Astrocyte of the hippocampus (primary cell): Measurements from ENCODE around the gene IL15.
A peak's percentile ranks its signal among the peaks of the same experiment; 100 is the strongest.
"Not testable (repeated sequence)": the region's sequence is repeated elsewhere in the genome, so short reads cannot be mapped to it uniquely, and the experiment has no call there.

ENCODE experiments used
- DNase-seq: peaks from one replicate; pipeline ENCODE4 v3.0.0; 2011; ENCODE audit warnings: low read depth, low spot score

The IL15 gene

GRCh38 chr4:141702472-141703182, 66.2 kb downstream of the IL15 start:
- peak; percentile 10 for DNase-seq

DNA sequence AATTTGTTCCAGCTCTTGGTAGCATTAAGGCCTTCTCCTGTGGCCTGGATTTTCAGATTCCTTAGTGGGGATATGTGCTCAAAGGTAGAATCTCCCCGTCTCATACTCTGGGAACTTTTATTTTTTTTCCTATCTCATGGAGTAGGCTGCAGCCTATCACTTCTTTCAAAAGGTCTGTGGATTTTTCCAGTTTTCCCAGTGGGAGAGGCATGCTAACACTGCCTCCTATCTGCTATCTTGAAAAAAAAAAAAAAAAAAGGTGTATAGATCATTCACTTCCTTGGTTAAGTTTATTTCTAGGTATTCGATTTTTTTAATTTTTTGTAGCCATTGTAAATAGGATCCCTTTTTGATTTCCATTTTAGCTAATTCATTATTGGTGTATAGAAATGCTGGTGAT, 67.1 kb downstream of the IL15 start:
- no peak for DNase-seq

DNA sequence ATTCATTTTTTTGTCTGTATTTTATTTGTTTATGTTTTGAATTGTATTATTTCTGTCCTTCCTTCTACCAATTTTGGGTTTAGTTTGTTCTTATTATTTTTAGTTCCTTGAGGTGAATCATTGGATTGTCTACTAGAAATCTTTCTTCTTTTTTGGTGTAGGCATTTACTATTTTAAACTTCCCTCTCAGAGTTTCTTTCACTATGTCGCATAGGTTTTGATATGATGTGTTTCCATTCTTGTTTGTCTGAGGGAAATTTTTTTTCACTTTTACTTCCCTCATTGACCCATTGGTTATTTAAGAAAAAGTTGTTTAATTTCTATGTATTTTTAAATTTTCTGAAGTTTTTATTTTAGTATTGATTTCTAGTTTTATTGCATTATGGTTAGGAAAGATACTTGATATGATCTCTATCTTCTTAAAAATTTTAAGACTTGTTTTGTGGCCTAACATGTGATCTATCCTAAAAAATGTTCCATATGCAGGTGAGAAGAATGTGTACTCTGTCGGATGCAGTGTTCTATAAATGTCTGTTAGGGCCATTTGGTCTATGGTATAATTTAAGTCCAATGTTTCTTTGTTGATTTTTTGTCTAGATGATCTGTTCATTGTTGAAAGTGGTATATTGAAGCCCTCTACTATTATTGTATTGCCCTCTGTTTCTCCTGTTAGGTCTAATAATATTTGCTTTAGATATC, 68.8 kb downstream of the IL15 start:
- no peak for DNase-seq

DNA sequence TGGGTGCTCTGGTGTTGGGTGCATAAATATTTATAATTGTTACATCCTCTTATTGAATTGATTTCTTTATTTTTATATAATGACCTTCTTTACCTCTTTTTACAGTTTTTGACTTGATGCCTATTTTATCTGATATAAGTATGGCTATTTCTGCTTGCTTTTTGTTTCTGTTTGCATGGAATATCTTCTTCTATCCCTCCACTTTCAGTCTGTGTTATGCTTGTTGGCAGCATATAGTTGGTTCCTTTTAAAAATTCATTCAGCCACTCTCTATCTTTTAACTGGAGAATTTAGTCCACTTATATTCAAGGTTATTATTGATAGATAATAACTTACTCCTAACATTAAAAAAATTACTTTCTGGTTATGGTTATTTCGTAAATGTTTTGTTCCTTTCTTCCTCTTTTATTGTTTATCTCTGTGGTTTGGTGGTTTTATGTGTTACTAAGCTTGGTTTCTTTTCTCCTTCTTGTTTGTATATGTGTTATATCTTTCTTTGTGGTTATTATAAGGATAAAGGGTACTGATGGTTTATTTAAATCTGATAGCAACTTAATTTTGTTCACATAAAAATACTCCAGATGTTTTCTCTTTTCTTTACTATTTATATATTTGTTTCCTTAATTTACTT, 69.5 kb downstream of the IL15 start:
- no peak for DNase-seq

DNA sequence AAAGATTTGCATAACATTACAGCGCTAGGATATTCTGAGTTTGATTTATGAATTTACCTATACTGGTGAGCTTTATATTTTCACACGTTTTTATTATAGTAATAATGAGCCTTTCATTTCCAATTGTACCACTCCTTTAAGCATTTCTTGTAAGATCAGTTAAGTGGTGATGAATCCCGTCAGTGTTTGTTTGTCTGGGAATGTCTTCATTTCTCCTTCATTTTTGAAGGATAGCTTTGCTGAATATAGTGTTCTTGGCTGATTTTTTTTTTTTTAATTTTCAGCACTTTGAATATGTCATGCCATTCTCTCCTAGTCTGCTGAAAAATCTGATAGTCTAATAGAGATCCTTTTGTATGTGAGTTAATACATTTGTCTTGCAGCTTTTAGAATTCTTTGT, 70.1 kb downstream of the IL15 start:
- no peak for DNase-seq

- DNase-seq, result peak; percentile 44
These were observed 74.8 kb downstream of the IL15 start for GRCh38 chr4:141711211-141711610.

GRCh38 chr4:141713185-141713584, 76.8 kb downstream of the IL15 start:
- DNase-seq, result peak; percentile 33

DNA sequence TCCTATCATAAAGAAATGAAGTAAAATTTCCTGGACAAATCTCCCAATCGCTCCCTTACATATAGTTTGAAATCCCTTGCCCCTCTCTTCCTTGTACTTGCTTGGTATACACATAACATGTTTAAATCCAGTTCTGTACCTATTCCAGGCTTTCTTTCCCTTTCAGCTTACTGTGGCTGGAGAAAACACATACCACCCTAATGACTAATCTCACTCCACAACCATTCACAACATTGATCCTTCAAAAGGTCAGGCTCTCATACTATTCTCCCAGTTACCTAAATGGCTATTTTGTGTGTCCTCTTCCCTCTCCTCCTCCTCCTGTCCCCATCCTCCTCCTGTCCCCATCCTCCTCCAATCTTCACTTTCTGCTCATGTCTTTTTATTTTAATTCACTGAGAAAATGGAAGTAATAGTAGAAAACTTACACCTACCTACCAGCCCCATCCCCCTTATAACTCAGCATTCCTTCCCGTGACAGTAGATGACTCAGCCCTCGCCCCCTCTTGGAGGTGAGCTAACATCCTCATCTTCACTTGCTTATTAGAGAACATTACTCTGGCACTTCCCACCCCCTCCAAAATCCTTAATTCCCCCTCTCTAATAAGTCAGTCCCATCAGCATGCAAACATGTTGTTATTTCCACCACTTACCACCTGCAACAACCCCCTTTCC, 77.5 kb downstream of the IL15 start:
- DNase-seq, result peak; percentile 75

DNA sequence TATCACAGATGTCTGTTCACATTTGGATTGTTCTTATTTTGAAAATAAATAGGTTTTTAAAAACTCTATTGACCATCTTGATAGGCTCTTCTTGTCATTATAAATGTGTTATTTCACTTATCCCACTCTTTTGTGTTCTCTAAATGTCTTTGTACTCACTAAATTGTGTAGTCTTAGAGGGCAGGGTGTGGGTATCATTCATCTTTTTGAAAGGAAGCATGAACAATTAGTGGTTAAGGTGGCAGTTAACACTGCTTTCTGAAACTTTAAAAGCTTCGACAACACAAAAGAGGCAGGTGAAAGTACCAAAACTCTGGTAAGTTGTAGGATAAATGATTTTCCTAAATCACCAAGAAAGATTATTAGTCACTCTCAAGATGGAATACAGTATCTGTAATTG, 83.2 kb downstream of the IL15 start:
- no peak for DNase-seq

- DNase-seq, result no peak
These were observed 84.8 kb downstream of the IL15 start for GRCh38 chr4:141721174-141721573.

- no peak for DNase-seq
These were observed 88.3 kb downstream of the IL15 start for GRCh38 chr4:141724646-141725045.

DNA sequence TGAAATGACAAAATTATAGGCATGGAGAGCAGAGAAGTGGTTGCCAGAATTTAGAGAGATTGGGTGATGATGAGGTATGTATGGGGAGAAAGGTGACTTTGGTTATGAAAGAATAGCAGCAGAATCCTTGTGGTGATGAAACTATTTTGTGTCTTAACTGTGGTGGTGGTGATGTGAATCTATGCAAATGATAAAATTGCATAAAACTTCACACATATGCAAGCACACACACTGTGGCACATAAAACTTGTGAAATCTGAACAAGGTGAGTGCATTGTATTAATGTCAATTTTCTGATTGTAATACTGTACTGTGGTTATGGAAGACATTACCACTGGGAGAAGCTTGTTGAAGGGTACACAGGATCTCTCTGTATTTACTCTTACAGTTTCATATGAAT, 91.0 kb downstream of the IL15 start:
- no peak for DNase-seq

- DNase-seq, result peak; percentile 4
These were observed 94.4 kb downstream of the IL15 start for GRCh38 chr4:141730805-141731204.

- DNase-seq, result no peak
These were observed 95.1 kb downstream of the IL15 start for GRCh38 chr4:141731481-141731880.

DNA sequence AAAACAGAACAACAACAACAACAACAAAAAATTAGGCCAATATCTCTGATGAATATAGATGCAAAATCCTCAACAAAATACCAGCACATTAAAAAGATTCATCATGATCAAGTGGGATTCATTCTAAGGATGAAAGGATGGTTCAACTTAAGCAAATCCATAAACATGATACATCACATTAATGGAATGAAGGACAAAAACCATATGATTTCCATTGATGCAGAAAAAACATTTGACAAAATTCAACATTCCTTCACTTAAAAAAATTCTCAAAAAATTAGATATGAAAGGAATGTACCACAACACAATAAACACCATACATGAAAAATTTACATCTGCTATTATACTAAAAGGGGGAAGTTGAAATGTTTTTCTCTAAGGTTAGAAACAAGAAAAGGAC, 103.3 kb downstream of the IL15 start:
- no peak for DNase-seq

- no peak for DNase-seq
These were observed 109.6 kb downstream of the IL15 start for GRCh38 chr4:141746026-141746425.

DNA sequence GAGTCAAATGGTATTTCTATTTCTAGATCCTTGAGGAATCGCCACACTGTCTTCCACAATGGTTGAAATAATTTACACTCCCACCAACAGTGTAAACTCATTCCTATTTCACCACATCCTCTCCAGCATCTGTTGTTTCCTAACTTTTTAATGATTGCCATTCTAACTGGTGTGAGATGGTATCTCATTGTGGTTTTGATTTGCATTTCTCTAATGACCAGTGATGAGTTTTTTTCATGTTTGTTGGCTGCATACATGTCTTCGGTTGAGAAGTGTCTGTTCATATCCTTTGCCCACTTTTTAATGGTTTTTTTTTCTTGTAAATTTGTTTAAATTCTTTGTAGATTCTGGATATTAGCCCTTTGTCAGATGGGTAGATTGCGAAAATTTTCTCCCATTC, 115.4 kb downstream of the IL15 start:
- not testable (repeated sequence) for DNase-seq

DNA sequence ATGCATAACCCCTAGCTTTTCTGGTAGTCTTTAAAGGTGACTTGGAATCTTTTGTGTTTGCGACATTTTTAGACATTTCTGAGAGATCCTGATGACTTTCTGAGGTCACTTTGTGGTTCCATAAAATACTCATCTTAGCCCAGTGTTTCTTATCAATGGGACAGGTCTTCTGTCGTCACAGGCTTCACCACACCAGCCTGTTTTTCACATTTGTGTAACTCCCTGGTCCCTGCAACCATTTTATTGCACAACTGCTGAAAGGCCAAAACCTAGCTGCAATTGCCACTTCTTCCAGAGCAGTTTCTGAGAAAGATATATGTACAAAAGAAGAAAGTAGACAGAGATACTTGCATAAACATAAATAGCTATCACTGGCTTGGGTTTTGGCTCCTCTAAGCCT, 120.9 kb downstream of the IL15 start:
- DNase-seq, result no peak

DNA sequence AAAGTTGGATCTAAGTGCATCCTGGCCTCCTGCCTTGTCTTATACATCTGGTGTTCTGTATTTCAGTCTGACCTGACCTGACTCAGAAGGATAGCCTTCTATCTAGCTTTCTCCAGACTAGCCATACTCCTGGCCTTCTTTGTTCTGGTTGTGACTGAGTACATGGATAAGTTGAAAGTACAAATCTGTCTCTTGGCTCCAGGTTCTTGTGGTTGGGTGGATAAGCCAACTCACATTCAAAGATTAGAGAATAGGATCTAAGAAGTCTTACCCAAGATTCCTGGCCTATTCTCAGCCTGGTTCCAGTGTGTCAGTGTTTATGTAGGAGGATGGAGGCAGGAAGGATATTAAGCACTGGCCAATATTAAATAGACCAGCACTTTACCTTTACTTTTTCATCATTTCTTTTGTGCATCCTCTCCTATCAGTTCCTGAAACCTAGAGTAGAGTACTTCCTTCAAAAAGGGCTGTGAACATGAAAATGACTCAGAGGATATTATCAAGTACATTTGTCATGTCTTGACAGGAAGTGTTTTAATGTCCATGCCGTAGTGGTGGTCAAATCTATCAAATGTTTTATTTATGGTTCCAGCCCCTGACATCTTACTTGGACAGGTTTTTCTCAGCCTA, 123.5 kb downstream of the IL15 start:
- peak; percentile 68 for DNase-seq

DNA sequence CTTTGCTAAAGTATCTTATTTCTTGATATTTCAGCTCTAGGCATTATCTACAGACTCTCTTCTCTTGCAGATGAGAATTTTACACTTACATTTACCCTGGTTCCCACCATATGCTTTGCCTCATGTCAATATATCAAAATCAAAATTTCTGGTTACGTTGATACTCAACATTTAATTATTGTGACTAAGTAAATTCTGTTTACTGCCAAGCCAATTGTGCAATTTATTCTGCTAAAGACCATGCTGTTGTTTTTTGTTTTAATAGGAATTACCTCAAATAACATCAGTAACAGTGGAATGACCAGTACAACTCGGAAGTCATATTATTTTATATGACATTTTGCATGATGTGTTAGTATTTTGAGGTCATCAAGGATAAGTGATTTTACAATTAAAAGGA, 125.5 kb downstream of the IL15 start:
- no peak for DNase-seq

DNA sequence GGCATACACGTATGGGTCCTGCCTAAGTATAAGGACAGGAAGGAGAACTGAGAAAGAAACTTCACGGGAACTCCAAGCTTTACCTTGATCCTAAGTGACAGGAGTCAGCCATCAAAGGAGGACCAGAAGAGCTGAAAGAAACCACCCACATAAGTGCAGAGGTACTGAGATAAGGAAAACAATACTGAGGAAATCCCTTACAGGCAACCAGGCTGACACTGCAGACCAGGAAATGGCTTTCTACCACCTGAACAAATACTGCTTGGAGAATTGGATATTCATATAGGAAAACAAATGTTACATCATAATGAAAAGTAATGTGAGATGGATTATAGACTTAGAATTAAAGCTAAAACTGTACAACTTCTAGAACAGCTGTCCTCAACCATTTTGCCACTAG, 127.0 kb downstream of the IL15 start:
- DNase-seq, result no peak

- DNase-seq, result peak; percentile 16
These were observed 132.6 kb downstream of the IL15 start for GRCh38 chr4:141768954-141769353.
